ENCODE data around the gene DPM2.

DNA sequence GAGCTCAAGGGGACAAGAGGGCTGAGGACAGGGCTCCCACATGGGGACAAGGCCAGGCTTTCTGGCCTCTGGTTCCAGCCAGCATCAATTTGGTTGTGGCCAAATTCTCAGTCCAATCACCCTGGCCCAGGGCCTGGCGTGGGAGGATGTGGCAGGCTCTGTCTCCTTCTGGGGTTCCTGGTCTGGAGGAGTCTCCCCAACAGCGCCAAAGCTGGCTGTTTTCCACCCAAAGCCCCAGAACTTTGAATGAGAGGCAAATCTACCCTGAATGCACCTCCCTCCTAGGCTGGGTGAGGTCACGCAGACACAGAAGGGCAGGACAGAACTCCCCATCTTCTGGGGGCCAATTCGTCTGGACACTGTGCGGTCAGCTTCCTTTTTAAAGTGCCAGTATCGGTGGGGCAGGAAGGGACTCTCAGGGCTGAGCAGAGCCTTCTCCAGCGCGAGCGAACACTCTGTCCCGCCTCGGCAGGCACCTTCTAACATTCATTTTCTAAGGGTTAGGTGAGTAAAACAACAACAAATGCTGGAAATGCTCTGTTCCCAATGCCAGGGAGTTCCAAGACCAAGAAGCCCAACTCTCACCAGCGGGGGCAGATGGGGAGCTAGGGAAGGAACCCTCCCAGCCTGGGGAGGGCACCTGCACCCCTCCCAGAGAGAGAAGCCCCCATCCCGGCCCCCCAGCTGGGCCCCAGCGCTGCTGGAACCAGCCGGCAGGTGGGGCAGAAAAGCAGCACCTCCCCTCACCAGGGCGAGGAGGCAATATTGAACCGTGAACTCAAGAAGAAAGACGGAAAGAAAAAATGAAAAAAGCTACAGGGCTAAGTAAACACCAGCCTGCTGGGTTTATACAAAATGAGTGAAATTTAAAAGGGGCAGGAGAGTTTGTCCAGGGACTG, 3.7 kb upstream of the DPM2 start:
- TF ChIP-seq, protein P1, sequence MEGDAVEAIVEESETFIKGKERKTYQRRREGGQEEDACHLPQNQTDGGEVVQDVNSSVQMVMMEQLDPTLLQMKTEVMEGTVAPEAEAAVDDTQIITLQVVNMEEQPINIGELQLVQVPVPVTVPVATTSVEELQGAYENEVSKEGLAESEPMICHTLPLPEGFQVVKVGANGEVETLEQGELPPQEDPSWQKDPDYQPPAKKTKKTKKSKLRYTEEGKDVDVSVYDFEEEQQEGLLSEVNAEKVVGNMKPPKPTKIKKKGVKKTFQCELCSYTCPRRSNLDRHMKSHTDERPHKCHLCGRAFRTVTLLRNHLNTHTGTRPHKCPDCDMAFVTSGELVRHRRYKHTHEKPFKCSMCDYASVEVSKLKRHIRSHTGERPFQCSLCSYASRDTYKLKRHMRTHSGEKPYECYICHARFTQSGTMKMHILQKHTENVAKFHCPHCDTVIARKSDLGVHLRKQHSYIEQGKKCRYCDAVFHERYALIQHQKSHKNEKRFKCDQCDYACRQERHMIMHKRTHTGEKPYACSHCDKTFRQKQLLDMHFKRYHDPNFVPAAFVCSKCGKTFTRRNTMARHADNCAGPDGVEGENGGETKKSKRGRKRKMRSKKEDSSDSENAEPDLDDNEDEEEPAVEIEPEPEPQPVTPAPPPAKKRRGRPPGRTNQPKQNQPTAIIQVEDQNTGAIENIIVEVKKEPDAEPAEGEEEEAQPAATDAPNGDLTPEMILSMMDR (IDR thresholded peaks at IDR 0.05) = no peak
- TF ChIP-seq POLR2A (IDR thresholded peaks at IDR 0.05) = no peak
